Upper lobe of left lung (tissue), 6 donors: Measurements from ENCODE around the gene LARP1B. TPM values are rescaled to one million over a fixed set of nuclear protein-coding genes. Genes with fewer than 3 reads are reported as not detected.

Experiments used
- ATAC-seq, 2 donors: fragments of 200-7000 bp; cut with Tn5 transposase; one replicate each; pipeline ENCODE4 v1.9.1; 2022; ENCODE audit warnings: mild to moderate bottlenecking in 2 of 2, moderate library complexity in 2 of 2; ENCODE audit not compliant: low FRiP score in 2 of 2
- DNase-seq, 2 donors: peaks; one replicate each; pipeline ENCODE4 v3.0.0-alpha.2; 2019 to 2020
- H3K27ac ChIP-seq, 4 donors: fragments of 200-600 bp; sonication (generic); one replicate each; pipeline ENCODE4 v1.5.1; 2016 to 2019
- H3K27me3 ChIP-seq, 4 donors: fragments of 200-600 bp; sonication (generic); one replicate each; pipeline ENCODE4 v1.5.1; 2017 to 2019
- H3K36me3 ChIP-seq, 4 donors: fragments of 200-600 bp; sonication (generic); one replicate each; pipeline ENCODE4 v1.5.1; 2016 to 2019
- H3K4me1 ChIP-seq, 4 donors: fragments of 200-600 bp; sonication (generic); one replicate each; pipeline ENCODE4 v1.5.1; 2018 to 2019
- H3K4me3 ChIP-seq, 4 donors: fragments of 200-600 bp; sonication (generic); one replicate each; pipeline ENCODE4 v1.5.1; 2017 to 2019; ENCODE audit warnings: mild to moderate bottlenecking in 2 of 4, moderate library complexity in 1 of 4
- H3K9me3 ChIP-seq, 4 donors: fragments of 200-600 bp; sonication (generic); one replicate each; pipeline ENCODE4 v1.5.1; 2018 to 2019
- CTCF ChIP-seq, 6 experiments: fragments of 450-650 bp in 4 of 6; fragments of 200-600 bp in 2 of 6; sonication (generic) in 2 of 6; IDR thresholded peaks; one replicate each; pipeline ENCODE4 v1.5.1; 2016 to 2019; ENCODE audit warnings: antibody characterized with exemption in 6 of 6
- EP300 ChIP-seq, 4 donors: sonication (generic); formaldehyde crosslinking; IDR thresholded peaks; one replicate each; pipeline ENCODE4 v1.5.1; 2017; ENCODE audit warnings: antibody characterized with exemption in 4 of 4, control low read depth in 2 of 4
- POLR2A ChIP-seq, 4 donors: fragments of 450-650 bp; IDR thresholded peaks; one replicate each; pipeline ENCODE4 v1.5.1; 2016 to 2017; ENCODE audit warnings: antibody characterized with exemption in 4 of 4, mild to moderate bottlenecking in 2 of 4
- POLR2AphosphoS5 ChIP-seq, 2 donors: sonication (generic); formaldehyde crosslinking; IDR thresholded peaks; one replicate each; pipeline ENCODE4 v1.5.1; 2017; ENCODE audit warnings: antibody characterized with exemption in 2 of 2
- WGBS, 2 donors: methylation state at CpG; one replicate each; pipeline ENCODE4 v1.1.5; 2017 to 2018; 5-methylcytosine and 5-hydroxymethylcytosine counted together
- total RNA-seq, 6 donors: library from RNA; depleted of rRNA in 4 of 6; stranded (reverse); fragments of >200 nt in 4 of 6; gene quantifications; one replicate each; pipeline versions ENCODE4 v1.1.0 to v1.2.1, GENCODE V29; 2016 to 2021
- donor health status: DM: no; HTN: no; CAD: no; lungs with moderate emphysema.
- donor health status: DM: no; HTN: yes; CAD: no; lungs with severe emphysema.

Gene LARP1B
- total RNA-seq, 6 donors from 2014 or later, result 13.8 to 41.7 (median 20.7) TPM

GRCh38 chr4:128221586-128221985 is 160.5 kb downstream of the LARP1B start:
- Histone ChIP-seq H3K36me3 (no peaks in the 10 kb centered on the region), H3K4me3 (no peak overlapping the region), H3K27me3 (no peaks in the 10 kb centered on the region), H3K4me1 (peaks cover 0 to 7% (median 0%) of the 10 kb centered on the region in 4 donors), H3K27ac (no peak overlapping the region), H3K9me3 (no peaks in the 10 kb centered on the region)
- TF ChIP-seq EP300 (IDR thresholded peaks at IDR 0.05) (no peak), POLR2A (IDR thresholded peaks at IDR 0.05) (no peak), CTCF (IDR thresholded peaks at IDR 0.05) (no peak), POLR2AphosphoS5 (IDR thresholded peaks at IDR 0.05) (no peak)
- ATAC-seq, result no peak
- no peak for DNase-seq

- DNase-seq, result no peak
- TF ChIP-seq CTCF (IDR thresholded peaks at IDR 0.05), result no peak
- no peak for TF ChIP-seq POLR2AphosphoS5 (IDR thresholded peaks at IDR 0.05)
- TF ChIP-seq POLR2A (IDR thresholded peaks at IDR 0.05), result no peak
- no peak for TF ChIP-seq EP300 (IDR thresholded peaks at IDR 0.05)
- no peak for ATAC-seq
- WGBS, 2 donors, result 36 to 47% methylated on average over 2 of the region's 2 CpGs
- Histone ChIP-seq H3K4me1 (peaks cover 0 to 7% (median 0%) of the 10 kb centered on the region in 4 donors), H3K9me3 (no peaks in the 10 kb centered on the region), H3K4me3 (no peak overlapping the region), H3K27ac (no peak overlapping the region), H3K36me3 (no peaks in the 10 kb centered on the region), H3K27me3 (no peaks in the 10 kb centered on the region)
Observed at GRCh38 chr4:128225148-128225547, 164.0 kb downstream of the LARP1B start.

- DNase-seq (no peak), ATAC-seq (peak in 1 of 2 donors; percentile 40)
- Histone ChIP-seq H3K36me3 (no peaks in the 10 kb centered on the region), H3K4me1 (peaks cover 0 to 7% (median 0%) of the 10 kb centered on the region in 4 donors), H3K9me3 (no peaks in the 10 kb centered on the region), H3K27ac (no peak overlapping the region), H3K27me3 (no peaks in the 10 kb centered on the region), H3K4me3 (no peak overlapping the region)
- WGBS, 2 donors, result 54 to 67% methylated on average over 2 of the region's 2 CpGs
- TF ChIP-seq EP300 (IDR thresholded peaks at IDR 0.05) (no peak), POLR2A (IDR thresholded peaks at IDR 0.05) (no peak), POLR2AphosphoS5 (IDR thresholded peaks at IDR 0.05) (no peak), CTCF (IDR thresholded peaks at IDR 0.05) (no peak)
Observed at GRCh38 chr4:128227991-128228571, 167.0 kb downstream of the LARP1B start.

- H3K9me3 ChIP-seq, result no peaks in the 10 kb centered on the region
- ATAC-seq (no peak), DNase-seq (no peak)
- no peak overlapping the region for H3K27ac ChIP-seq
- H3K36me3 ChIP-seq, result no peaks in the 10 kb centered on the region
- no peak for TF ChIP-seq POLR2A (IDR thresholded peaks at IDR 0.05)
- no peak for TF ChIP-seq EP300 (IDR thresholded peaks at IDR 0.05)
- no peak for TF ChIP-seq POLR2AphosphoS5 (IDR thresholded peaks at IDR 0.05)
- TF ChIP-seq CTCF (IDR thresholded peaks at IDR 0.05), result no peak
- peaks cover 0 to 7% (median 0%) of the 10 kb centered on the region in 4 donors for H3K4me1 ChIP-seq
- H3K27me3 ChIP-seq, result no peaks in the 10 kb centered on the region
- WGBS, 2 donors, result 58 to 62% methylated on average over 6 of the region's 6 CpGs
- no peak overlapping the region for H3K4me3 ChIP-seq
Observed at GRCh38 chr4:128228845-128229795, 168.0 kb downstream of the LARP1B start.
